AG04450 (cell line): ENCODE results near the gene FCER1G. TPM values are rescaled to one million over a fixed set of nuclear protein-coding genes. Genes with fewer than 3 reads are reported as not detected.
"Not testable (repeated sequence)": the region's sequence is repeated elsewhere in the genome, so short reads cannot be mapped to it uniquely, and the experiment has no call there.

ENCODE experiments used
- CTCF ChIA-PET: fragments of 300-600, 350-600 bp; formaldehyde crosslinking; extraction: SDS; loops from one replicate; lab custom pipeline; 2022; ENCODE audit warnings: antibody characterized with exemption, inconsistent platforms; lab: Charles Lee
- POLR2A ChIA-PET: fragments of 350-600 bp; formaldehyde crosslinking; extraction: SDS; loops from one replicate; lab custom pipeline; 2021; ENCODE audit warnings: antibody characterized with exemption, inconsistent platforms; lab: Yijun Ruan, JAX
- DNase-seq: peaks from one replicate; pipeline ENCODE4 v3.0.0-alpha.2; 2011; ENCODE audit warnings: low read depth, low spot score
- H3K27ac ChIP-seq: one replicate; pipeline ENCODE4 v1.5.1; 2012; ENCODE audit warnings: low read depth, low read length, control low read depth
- H3K27me3 ChIP-seq: one replicate; pipeline ENCODE4 v1.6.0; 2012; ENCODE audit warnings: low read length; ENCODE audit not compliant: control insufficient read depth, insufficient read depth
- H3K4me3 ChIP-seq: 2 replicates; pipeline ENCODE4 v1.5.1; 2011; ENCODE audit warnings: mild to moderate bottlenecking, low read depth, low read length, control low read depth
- H3K9me3 ChIP-seq: 2 replicates; pipeline ENCODE4 v1.5.1; 2012; ENCODE audit warnings: low read length; ENCODE audit not compliant: control insufficient read depth, insufficient read depth
- polyA plus RNA-seq: library from polyadenylated mRNA; depleted of rRNA; stranded (reverse); fragments of >200 nt; gene quantifications from 2 replicates; pipeline ENCODE4 v1.2.3, GENCODE V29; 2011
- TF ChIP-seq, protein P1 (sequence below): IDR thresholded peaks from 2 replicates; pipeline ENCODE4 v1.5.1; 2011; ENCODE audit warnings: low read depth, low read length, control low read depth, inconsistent platforms

The FCER1G gene
- polyA plus RNA-seq, 1 experiment: 0.66 TPM

DNA sequence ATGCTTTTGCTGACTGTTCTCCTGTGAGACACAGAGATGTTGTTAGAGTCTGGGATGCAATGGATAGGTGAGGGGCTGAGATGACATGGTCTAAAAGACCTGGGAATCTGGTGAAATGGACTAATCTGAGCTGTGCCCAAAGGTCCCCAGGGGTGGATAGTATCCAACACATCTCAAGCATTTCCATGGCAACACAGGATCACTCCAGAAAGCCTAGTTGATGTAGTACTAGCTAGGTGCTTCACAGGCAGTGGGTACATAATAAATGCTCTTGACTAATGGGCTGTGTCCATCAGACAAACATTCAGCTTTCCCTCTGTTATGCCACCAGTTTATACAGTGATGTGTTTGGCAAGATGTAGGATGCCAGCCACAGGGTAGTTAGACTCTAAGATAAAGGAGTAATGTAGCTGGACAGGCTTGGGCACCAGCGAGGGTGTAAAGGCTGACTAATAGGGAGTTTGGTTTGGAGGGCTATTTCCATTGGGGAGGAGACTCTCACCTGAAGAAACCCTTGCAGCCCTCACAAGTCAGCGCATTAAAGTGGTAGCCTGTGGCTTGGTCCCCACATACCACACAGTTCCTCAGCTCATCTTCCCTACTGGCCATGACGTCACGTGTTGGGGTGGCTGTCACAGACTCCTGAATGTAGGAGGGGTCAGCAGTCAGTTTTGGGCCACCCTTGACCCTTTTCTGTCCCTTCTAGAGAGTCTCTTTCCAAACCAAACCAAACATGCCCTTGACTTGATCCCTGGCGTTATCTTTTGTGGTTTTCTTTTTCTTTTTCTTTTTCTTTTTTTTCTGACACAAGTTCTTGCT lies 21.1 kb downstream of the FCER1G start:
- ChIA-PET CTCF (interaction anchor here (0.9 to 1.7 kb wide), 3 partner anchors 9 to 146 kb away, joined by 3 to 7 read pairs (median 3); partner anchors contain the start of gene TOMM40L), POLR2A (no interaction called here)
- DNase-seq: no peak
- no peak overlapping the region for H3K27ac ChIP-seq
- TF ChIP-seq, protein P1, sequence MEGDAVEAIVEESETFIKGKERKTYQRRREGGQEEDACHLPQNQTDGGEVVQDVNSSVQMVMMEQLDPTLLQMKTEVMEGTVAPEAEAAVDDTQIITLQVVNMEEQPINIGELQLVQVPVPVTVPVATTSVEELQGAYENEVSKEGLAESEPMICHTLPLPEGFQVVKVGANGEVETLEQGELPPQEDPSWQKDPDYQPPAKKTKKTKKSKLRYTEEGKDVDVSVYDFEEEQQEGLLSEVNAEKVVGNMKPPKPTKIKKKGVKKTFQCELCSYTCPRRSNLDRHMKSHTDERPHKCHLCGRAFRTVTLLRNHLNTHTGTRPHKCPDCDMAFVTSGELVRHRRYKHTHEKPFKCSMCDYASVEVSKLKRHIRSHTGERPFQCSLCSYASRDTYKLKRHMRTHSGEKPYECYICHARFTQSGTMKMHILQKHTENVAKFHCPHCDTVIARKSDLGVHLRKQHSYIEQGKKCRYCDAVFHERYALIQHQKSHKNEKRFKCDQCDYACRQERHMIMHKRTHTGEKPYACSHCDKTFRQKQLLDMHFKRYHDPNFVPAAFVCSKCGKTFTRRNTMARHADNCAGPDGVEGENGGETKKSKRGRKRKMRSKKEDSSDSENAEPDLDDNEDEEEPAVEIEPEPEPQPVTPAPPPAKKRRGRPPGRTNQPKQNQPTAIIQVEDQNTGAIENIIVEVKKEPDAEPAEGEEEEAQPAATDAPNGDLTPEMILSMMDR: no peak
- H3K9me3 ChIP-seq: no peaks in the 10 kb centered on the region
- peaks cover 12% of the 10 kb centered on the region for H3K27me3 ChIP-seq
- H3K4me3 ChIP-seq: no peak overlapping the region

DNA sequence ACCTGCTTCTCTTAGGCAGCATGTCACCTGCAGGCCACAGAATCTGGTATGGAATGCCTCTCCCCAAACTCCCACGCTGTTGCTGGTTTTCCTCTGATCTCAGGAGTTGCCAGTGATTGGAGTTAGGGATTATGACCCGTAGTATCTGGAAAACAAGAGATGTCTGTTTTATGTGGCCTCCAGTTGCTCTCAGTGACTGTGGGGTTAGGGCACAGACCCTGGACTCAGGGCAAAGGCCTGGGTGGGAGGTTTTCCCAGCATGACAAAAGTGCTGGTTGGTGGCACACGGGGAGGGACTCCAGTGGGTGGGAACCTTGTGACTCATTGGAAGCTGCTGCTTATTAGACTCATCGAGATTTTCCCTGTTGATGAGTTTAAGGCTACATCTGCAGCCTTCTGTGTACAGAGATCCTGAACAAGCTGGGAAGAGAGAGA lies 23.0 kb downstream of the FCER1G start, which contains the start of gene NR1I3:
NR1I3 (minus strand) TSS at position 165 of the 435 bp plus-strand sequence. CDS start 1,638 bp downstream, outside the sequence.
- POLR2A ChIA-PET: no interaction called here
- no peaks in the 10 kb centered on the region for H3K9me3 ChIP-seq
- no peak within 1 kb of the TSS for H3K27ac ChIP-seq
- no peak for DNase-seq
- TF ChIP-seq, protein P1: no peak
- no peak within 1 kb of the TSS for H3K4me3 ChIP-seq
- peaks cover 11% of the 10 kb centered on the region for H3K27me3 ChIP-seq
- CTCF ChIA-PET: interaction anchor here (1.1 to 1.6 kb wide), 3 partner anchors 11 to 144 kb away, joined by 3 to 11 read pairs (median 5); no protein-coding TSS in a partner anchor

DNA sequence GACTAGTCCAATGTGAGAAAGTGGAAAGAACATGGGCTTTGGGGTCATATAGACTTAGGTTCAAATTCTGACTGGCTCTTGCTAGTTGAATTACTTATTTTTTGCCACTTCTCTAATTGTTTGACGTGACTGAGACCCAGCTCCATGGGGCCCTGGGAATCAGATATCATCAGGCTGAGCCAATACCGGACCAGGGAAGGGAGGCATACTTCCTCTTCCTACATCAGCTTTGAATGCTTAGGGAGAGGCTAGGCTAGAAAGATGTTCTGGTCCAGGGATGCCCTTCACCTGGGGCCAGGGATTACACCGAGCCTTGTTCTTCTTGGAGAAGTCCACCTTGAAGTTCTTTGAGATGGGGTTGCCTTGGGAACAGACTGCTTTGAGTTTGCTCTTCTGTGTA lies 26.6 kb downstream of the FCER1G start:
- Histone ChIP-seq H3K27me3 (peaks cover 9% of the 10 kb centered on the region), H3K4me3 (no peak overlapping the region), H3K27ac (no peak overlapping the region), H3K9me3 (no peaks in the 10 kb centered on the region)
- DNase-seq: no peak
- TF ChIP-seq, protein P1: no peak
- ChIA-PET POLR2A (no interaction called here), CTCF (interaction anchor here (1.3 kb wide), 1 partner anchor 15 kb away, joined by 4 read pairs; no protein-coding TSS in a partner anchor)

DNA sequence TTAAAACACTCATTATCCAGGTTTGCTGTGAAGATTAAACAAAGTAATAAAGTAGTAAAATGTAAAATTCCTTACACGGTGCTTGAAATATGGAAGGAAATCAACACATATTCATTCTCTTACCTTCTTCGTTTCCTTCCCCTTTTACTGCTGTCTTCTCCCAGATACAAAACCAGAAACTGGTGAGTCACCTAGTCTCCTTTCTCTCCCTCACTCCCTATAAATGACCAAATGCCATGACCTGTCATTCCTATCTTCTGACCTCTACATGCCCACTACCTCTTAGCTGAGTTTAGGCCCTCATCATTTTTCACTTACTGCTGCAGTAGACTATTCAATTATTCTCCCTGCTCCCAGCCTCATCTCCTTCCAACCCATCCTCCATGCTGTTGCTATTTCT lies 27.2 kb downstream of the FCER1G start:
- no peak overlapping the region for H3K4me3 ChIP-seq
- POLR2A ChIA-PET: no interaction called here
- CTCF ChIA-PET: interaction anchor here (0.9 to 2.0 kb wide), 3 partner anchors 16 to 140 kb away, joined by 3 to 4 read pairs (median 4); partner anchors contain the start of gene TOMM40L
- peaks cover 9% of the 10 kb centered on the region for H3K27me3 ChIP-seq
- H3K9me3 ChIP-seq: no peaks in the 10 kb centered on the region
- no peak for DNase-seq
- TF ChIP-seq, protein P1: no peak
- no peak overlapping the region for H3K27ac ChIP-seq

DNA sequence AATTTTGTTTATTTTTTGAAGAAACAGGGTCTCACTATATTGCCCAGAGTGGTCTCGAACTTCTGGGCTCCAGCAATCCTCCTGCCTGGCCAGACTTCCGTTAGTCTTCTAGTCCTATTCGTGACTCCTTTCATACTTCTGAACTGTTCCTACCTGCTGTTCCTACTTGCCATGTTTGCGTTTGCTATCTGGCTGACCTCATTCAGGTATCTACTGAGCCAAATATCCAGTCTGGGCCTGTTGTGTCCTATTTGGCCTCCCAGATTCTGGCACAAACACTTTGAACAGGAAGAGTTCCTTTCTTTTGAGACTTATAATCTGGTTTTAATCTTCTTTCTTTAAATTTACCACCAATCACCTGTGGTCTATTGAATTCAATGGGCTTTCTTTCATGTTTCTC lies 29.8 kb downstream of the FCER1G start:
- TF ChIP-seq, protein P1: no peak
- CTCF ChIA-PET: no interaction called here

GRCh38 chr1:161250100-161250499 lies 35.0 kb downstream of the FCER1G start:
- H3K27ac ChIP-seq, H3K9me3 ChIP-seq, H3K4me3 ChIP-seq, DNase-seq, H3K27me3 ChIP-seq: not testable (repeated sequence)
- ChIA-PET CTCF (interaction anchor here (1.2 to 3.5 kb wide), 3 partner anchors 22 to 42 kb away, joined by 4 to 12 read pairs (median 9); no protein-coding TSS in a partner anchor), POLR2A (interaction anchor here (1.2 kb wide), 1 partner anchor 9 kb away, joined by 3 read pairs; no protein-coding TSS in a partner anchor)

More for the DNA sequence above, 29.8 kb downstream of the FCER1G start:
- no peak for DNase-seq
- H3K27me3 ChIP-seq: peaks cover 9% of the 10 kb centered on the region
- no peak overlapping the region for H3K27ac ChIP-seq
- POLR2A ChIA-PET: no interaction called here
- no peak overlapping the region for H3K4me3 ChIP-seq
- H3K9me3 ChIP-seq: no peaks in the 10 kb centered on the region
